GM21381 (cell line): Measurements from ENCODE around the gene MDGA2.
"Not testable (repeated sequence)": the region's sequence is repeated elsewhere in the genome, so short reads cannot be mapped to it uniquely, and the experiment has no call there.

Source experiments
- ATAC-seq: cut with Tn5 transposase; IDR thresholded peaks from one replicate; pipeline ENCODE4 v1.9.1; 2021; ENCODE audit warnings: mild to moderate bottlenecking, moderate library complexity; ENCODE audit not compliant: unreplicated experiment

MDGA2 gene

GRCh38 chr14:47246367-47246766 is 429.0 kb downstream of the MDGA2 start:
- ATAC-seq, result no peak

- ATAC-seq, result not testable (repeated sequence)
Measured at GRCh38 chr14:47242579-47242978, 432.8 kb downstream of the MDGA2 start.

- no peak for ATAC-seq
Measured at GRCh38 chr14:47240748-47241437, 434.5 kb downstream of the MDGA2 start.

GRCh38 chr14:47235619-47236018 is 439.8 kb downstream of the MDGA2 start:
- no peak for ATAC-seq

- ATAC-seq, result no peak
Measured at GRCh38 chr14:47226877-47227520, 448.4 kb downstream of the MDGA2 start.

GRCh38 chr14:47223656-47224055 is 451.7 kb downstream of the MDGA2 start:
- ATAC-seq, result no peak

GRCh38 chr14:47220096-47220495 is 455.3 kb downstream of the MDGA2 start:
- ATAC-seq, result no peak

GRCh38 chr14:47211263-47211662 is 464.1 kb downstream of the MDGA2 start:
- ATAC-seq, result no peak

GRCh38 chr14:47210099-47210498 is 465.3 kb downstream of the MDGA2 start:
- no peak for ATAC-seq

- no peak for ATAC-seq
Measured at GRCh38 chr14:47208434-47208833, 467.0 kb downstream of the MDGA2 start.

- ATAC-seq, result no peak
Measured at GRCh38 chr14:47207617-47208016, 467.8 kb downstream of the MDGA2 start.

GRCh38 chr14:47200740-47201139 is 474.7 kb downstream of the MDGA2 start:
- no peak for ATAC-seq

- no peak for ATAC-seq
Measured at GRCh38 chr14:47195582-47195981, 479.8 kb downstream of the MDGA2 start.

GRCh38 chr14:47194055-47194454 is 481.4 kb downstream of the MDGA2 start:
- no peak for ATAC-seq

GRCh38 chr14:47192203-47192602 is 483.2 kb downstream of the MDGA2 start:
- not testable (repeated sequence) for ATAC-seq

GRCh38 chr14:47191700-47192099 is 483.7 kb downstream of the MDGA2 start:
- ATAC-seq, result no peak

- no peak for ATAC-seq
Measured at GRCh38 chr14:47189911-47190484, 485.4 kb downstream of the MDGA2 start.

GRCh38 chr14:47186486-47186885 is 488.9 kb downstream of the MDGA2 start:
- ATAC-seq, result no peak

GRCh38 chr14:47179906-47180305 is 495.5 kb downstream of the MDGA2 start:
- ATAC-seq, result no peak

GRCh38 chr14:47171896-47172295 is 503.5 kb downstream of the MDGA2 start:
- not testable (repeated sequence) for ATAC-seq

GRCh38 chr14:47167402-47167801 is 508.0 kb downstream of the MDGA2 start:
- ATAC-seq, result no peak

GRCh38 chr14:47155395-47155794 is 520.0 kb downstream of the MDGA2 start:
- no peak for ATAC-seq
